HCEC 1CT (cell line): ENCODE data around the gene ZNF195.
A peak's percentile ranks its signal among the peaks of the same experiment; 100 is the strongest.
"Not testable (repeated sequence)": the region's sequence is repeated elsewhere in the genome, so short reads cannot be mapped to it uniquely, and the experiment has no call there.

Experiments used
- DNase-seq: peaks from one replicate; pipeline ENCODE4 v3.0.0-alpha.2; 2017

ZNF195 gene

GRCh38 chr11:3378426-3379423, at the start of gene ZNF195:
TSS of gene ZNF195 (minus strand) at chr11:3379146. CDS start at chr11:3379040, 106 bp downstream.
- peak; percentile 93 for DNase-seq

- not testable (repeated sequence) for DNase-seq
These were observed 49.1 kb upstream of the ZNF195 start for GRCh38 chr11:3428076-3428475.

DNA sequence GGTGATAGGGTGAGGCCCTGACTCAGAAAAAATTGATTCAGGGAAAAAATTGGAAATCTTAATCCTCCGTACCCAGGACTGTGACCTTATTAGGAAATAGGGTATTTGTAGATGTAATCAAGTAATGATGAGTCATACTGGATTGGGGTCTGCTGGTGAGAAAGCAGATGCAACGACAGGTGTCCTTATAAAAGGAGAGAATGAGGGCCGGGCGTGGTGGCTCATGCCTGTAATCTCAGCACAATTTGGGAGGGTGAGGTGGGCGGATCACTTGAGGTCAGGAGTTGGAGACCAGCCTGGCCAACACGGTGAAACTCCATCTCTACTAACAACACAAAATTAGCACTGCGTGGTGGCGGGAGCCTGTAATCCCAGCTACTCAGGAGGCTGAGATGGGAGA, 47.6 kb upstream of the ZNF195 start:
- DNase-seq, result peak; percentile 4

DNA sequence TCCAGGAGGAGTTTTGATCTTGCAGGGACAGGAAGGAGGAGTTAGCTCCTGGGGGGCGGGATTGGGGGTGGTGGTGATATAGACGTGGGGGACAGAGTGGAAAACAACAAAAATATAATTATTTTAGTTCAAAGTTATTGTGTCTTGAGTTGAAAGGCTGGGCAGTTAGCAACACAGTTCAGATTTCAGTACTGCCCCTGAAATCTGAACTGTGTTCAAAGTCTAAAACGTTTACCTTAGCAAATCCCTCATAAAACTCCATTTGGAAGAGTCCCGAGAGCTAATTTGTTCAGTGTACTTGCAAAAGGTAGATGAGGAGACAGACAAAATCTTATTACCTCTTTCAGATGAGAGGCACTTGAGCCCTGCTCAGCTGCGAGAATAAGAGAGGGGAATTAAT, 45.0 kb upstream of the ZNF195 start:
- DNase-seq, result not testable (repeated sequence)

- DNase-seq, result not testable (repeated sequence)
These were observed 44.3 kb upstream of the ZNF195 start for GRCh38 chr11:3423138-3423731.

DNA sequence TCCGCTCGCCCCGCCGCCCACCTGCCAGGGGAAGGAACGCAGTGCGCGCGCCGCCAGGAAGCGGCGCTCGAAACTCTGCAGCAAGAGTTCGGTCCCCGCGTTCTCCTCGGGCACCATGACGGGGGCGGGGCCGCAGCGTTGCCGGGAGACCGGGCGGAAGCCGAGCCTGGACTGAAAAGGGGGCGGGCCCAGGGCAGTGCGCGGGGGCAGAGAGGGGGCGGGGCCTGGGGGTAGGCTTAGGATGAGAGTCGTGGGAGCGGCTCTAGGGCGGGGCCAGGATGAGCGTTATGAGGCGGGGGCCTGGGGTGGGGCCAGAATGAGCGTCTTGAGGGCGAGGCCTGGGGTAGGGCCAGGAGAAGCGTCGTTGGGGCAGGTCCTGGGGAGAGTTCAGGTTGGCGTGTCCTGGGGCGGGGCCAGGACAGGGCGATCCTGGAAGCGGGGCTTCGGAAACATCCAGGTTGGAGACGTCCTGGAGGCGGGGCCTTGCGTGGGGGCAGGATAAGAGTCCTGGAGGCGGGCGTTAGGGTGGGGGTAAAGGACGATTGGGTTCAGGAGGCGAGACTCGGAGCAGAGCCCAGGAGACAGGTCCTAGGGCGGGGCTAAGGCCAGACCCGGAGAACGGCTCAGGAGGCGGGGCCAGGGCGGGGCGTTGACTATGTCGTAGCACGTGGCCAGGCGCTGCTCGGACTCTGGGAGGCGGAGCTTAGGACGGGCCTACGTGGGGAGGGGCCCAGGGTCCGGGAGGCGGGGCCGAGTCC, 43.6 kb upstream of the ZNF195 start:
- DNase-seq, result peak; percentile 94

GRCh38 chr11:3421608-3422379, 42.8 kb upstream of the ZNF195 start:
- peak; percentile 49 for DNase-seq

GRCh38 chr11:3420281-3421042, 41.5 kb upstream of the ZNF195 start:
- DNase-seq, result not testable (repeated sequence)

- not testable (repeated sequence) for DNase-seq
These were observed 40.5 kb upstream of the ZNF195 start for GRCh38 chr11:3419496-3419895.

- DNase-seq, result peak; percentile 30
These were observed 38.1 kb upstream of the ZNF195 start for GRCh38 chr11:3417047-3417446.

- DNase-seq, result not testable (repeated sequence)
These were observed 36.4 kb upstream of the ZNF195 start for GRCh38 chr11:3415301-3415700.

DNA sequence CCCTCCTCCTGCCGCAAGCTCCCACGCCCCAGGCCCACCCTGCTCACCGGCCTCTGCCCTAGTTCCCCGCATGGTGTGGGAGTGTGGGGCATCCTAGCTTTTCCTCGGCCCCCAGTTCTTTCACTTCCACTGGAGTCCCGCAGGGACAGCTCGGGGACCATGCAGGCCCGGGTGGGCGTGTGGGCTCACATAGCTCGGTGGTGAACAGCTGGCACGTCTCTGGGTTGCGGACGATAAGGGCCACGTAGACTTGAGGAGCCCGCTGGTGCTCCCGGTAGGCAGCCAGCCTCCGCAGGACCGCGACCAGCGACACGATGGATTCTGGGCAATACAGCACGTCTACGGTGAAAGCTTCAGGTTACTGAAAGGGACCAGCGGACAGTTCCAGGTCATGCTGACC, 34.7 kb upstream of the ZNF195 start:
- DNase-seq, result not testable (repeated sequence)

GRCh38 chr11:3412837-3413236, 33.9 kb upstream of the ZNF195 start:
- no peak for DNase-seq

DNA sequence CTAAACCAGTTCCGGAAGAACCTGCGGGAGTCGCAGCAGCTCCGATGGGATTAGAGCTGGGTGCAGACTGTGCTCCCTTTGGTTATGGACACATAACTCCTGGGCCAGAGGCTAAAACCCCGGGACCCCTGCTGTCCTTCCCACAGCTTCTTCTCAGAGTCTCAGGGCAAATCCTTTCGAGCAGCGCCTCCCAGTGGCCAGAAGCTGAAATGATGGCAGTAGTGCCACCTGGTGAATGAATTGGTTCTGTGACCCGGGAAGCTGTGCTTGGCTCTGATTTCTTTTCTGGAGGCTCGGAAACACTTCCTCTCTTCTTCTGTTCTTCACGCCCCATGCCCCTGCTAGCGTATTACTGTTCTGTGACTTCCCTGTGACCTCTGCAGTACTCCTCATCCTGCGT, 29.8 kb upstream of the ZNF195 start:
- DNase-seq, result peak; percentile 32

- DNase-seq, result not testable (repeated sequence)
These were observed 29.2 kb upstream of the ZNF195 start for GRCh38 chr11:3408058-3408605.

DNA sequence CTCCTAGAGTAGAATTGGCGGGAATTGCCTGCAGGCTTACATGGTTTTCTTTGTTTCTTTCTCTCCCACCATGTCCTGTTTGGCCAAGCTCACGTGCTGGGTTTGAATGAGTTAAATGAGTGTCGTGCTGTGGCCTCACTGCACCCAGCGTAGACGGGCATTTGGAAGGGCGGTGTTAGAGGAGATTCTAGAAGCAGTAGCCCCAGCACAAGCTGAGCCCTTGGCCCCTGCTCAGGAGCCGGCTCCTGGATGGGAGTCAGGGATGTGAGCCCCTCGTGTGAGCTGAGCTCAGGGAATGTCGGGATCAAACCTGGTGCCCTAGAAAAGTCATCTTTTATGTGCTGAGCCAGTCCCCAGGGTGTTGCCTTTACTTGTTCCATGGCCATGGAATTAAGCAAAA, 28.0 kb upstream of the ZNF195 start:
- DNase-seq, result not testable (repeated sequence)

DNA sequence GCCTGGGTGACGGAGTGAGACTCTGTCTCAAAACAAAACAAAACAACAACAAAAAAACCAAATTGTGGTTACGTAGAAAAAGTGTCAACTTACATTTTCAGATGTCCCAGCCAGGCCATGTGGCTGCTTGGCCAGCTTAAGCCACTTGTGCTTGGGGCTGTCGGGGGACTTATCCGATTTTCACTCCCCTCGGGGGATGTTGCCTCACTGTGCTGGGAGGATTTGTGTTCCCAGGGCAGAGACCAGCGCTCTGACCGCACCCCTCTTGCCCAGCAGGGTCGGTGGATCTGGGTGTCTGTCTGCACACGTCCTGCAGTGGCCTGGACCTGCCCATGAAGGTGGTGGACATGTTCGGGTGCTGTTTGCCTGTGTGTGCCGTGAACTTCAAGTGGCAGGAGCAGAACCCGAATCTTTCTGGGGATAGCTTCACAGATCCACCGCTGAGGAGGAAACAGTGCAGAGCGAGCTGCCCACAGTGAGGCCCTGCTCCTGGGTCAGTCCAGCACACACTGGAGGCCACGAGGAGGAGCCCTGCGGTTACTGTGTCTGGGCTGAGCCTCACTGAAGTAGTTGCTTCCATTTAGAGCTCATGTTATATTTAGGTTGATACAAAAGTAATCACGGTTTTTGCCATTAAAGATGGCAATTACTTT, 27.4 kb upstream of the ZNF195 start:
- DNase-seq, result not testable (repeated sequence)

DNA sequence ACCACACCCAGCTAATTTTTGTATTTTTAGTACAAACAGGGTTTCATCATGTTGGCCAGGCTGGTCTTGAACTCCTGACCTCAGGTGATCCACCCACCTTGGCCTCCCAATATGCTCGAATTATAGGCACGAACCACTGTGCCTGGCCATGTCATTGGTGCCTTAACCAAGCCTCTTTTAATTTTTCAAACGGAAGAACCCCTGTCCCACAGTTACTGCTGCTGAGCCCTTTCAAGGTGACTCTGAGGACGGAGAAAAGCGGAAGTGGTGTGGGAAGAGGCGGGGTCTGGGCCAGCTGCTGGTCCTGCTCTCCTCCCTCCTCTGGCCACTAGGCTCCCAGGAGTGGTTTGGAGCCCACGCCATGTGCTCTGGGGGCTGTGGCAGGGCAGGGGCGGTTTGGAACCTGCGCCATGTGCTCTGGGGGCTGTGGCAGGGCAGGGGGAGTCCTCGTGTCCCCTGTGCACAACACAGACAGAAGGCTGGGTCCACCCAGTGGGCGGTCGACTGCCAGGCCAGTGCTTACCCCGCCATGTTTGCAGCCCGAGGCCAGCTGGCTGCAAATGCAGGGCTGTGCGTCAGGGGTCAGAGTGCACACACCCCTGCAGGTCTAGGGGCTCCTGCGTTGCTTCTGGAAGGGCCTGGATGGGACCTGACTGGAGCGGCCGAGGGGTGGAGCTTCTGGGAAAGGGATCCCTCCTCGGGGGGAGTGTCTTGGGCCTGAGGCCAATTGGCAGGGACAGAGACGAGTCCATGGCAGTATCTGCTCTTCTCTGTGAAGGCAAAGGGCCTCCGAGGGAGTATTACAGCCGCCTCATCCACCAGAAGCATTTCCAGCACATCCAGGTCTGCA, 25.4 kb upstream of the ZNF195 start:
- DNase-seq, result not testable (repeated sequence)

DNA sequence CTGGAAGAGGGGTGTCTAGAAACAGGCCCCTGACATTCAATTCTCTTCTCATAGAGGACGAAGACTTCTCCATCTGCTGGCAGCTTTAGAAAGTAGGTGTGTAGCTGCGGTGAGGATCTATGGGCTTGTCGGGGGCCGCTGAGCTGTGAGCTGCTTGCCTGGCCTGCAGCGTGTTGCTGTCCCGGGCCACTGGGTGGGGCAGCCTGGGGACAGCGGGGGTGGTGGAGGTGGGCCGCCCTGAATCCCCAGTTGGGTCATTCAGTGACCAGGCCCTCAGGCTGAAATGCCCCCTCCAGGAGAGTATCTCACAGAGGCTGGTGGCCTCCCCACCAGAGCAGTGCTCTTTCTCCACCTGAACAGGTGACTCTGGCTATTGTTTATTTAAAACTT, 23.9 kb upstream of the ZNF195 start:
- not testable (repeated sequence) for DNase-seq
